Adipocyte (in vitro differentiated cells): Measurements from ENCODE around the gene TMEM154.
A peak's percentile ranks its signal among the peaks of the same experiment; 100 is the strongest.

Experiments
- DNase-seq: peaks from one replicate; pipeline ENCODE4 v3.0.0-alpha.2; 2015; ENCODE audit warnings: low read depth
- H3K27me3 ChIP-seq: replicated peaks from 2 replicates; pipeline ENCODE4 v1.7.0; 2013; ENCODE audit warnings: mild to moderate bottlenecking, low read length, moderate library complexity; ENCODE audit not compliant: control insufficient read depth, insufficient read depth
- H3K36me3 ChIP-seq: 2 replicates; pipeline ENCODE4 v1.7.0; 2013; ENCODE audit warnings: low read length, mild to moderate bottlenecking, moderate library complexity; ENCODE audit not compliant: control insufficient read depth, insufficient read depth, severe bottlenecking
- H3K4me1 ChIP-seq: 2 replicates; pipeline ENCODE4 v1.7.0; 2013; ENCODE audit warnings: mild to moderate bottlenecking, low read length, moderate library complexity; ENCODE audit not compliant: control insufficient read depth, insufficient read depth
- H3K4me3 ChIP-seq: 2 replicates; pipeline ENCODE4 v1.7.0; 2013; ENCODE audit warnings: mild to moderate bottlenecking, low read length, moderate library complexity
- H3K9ac ChIP-seq: 2 replicates; pipeline ENCODE4 v1.7.0; 2013; ENCODE audit warnings: mild to moderate bottlenecking, low read length, moderate library complexity
- H3K9me3 ChIP-seq: 2 replicates; pipeline ENCODE4 v1.7.0; 2013; ENCODE audit warnings: mild to moderate bottlenecking, low read length, moderate library complexity; ENCODE audit not compliant: control insufficient read depth

The TMEM154 gene

GRCh38 chr4:152679414-152680281, at the start of gene TMEM154:
TSS of gene TMEM154 (minus strand) at chr4:152679997. CDS start at chr4:152679933, 64 bp downstream.
- DNase-seq: peak; percentile 72
- H3K27me3 ChIP-seq: peaks cover 2% of the 10 kb centered on the region
- no peaks in the 10 kb centered on the region for H3K9me3 ChIP-seq
- H3K4me1 ChIP-seq: peaks cover 6% of the 10 kb centered on the region
- H3K36me3 ChIP-seq: no peaks in the 10 kb centered on the region
- peak within 1 kb of the TSS; percentile 81 for H3K9ac ChIP-seq
- H3K4me3 ChIP-seq: peak within 1 kb of the TSS; percentile 87

GRCh38 chr4:152729466-152729865, 49.7 kb upstream of the TMEM154 start:
- Histone ChIP-seq H3K4me3 (no peak overlapping the region), H3K36me3 (no peaks in the 10 kb centered on the region), H3K4me1 (no peaks in the 10 kb centered on the region), H3K9me3 (no peaks in the 10 kb centered on the region), H3K9ac (no peak overlapping the region), H3K27me3 (no peaks in the 10 kb centered on the region)
- peak; percentile 53 for DNase-seq

- no peaks in the 10 kb centered on the region for H3K4me1 ChIP-seq
- DNase-seq: no peak
- no peak overlapping the region for H3K9ac ChIP-seq
- H3K9me3 ChIP-seq: no peaks in the 10 kb centered on the region
- H3K27me3 ChIP-seq: no peaks in the 10 kb centered on the region
- no peak overlapping the region for H3K4me3 ChIP-seq
- no peaks in the 10 kb centered on the region for H3K36me3 ChIP-seq
These were observed 48.5 kb upstream of the TMEM154 start for GRCh38 chr4:152728343-152728742.

DNA sequence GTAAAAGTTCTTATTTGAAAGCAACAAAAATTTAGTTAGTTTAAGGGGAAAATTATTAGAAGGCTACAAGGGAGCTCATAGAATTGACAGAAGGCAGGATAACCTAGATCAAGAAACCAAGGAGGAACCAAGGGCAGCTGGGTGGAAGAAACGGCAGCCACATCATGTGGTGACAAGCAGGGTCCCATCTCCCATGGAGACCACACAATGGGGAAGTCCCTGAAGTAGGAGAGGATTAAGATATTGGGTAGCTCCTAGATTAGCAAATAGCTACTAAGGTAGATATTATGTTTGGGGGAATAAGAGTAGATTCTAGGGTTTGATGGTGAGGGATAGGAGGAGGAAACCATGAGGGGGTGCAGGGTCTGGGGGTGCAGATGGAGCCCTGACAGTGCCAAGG, 48.0 kb upstream of the TMEM154 start:
- no peak for DNase-seq
- H3K27me3 ChIP-seq: no peaks in the 10 kb centered on the region
- H3K36me3 ChIP-seq: no peaks in the 10 kb centered on the region
- no peak overlapping the region for H3K9ac ChIP-seq
- H3K9me3 ChIP-seq: no peaks in the 10 kb centered on the region
- H3K4me3 ChIP-seq: no peak overlapping the region
- no peaks in the 10 kb centered on the region for H3K4me1 ChIP-seq

GRCh38 chr4:152724494-152724893, 44.7 kb upstream of the TMEM154 start:
- no peak overlapping the region for H3K4me3 ChIP-seq
- no peak overlapping the region for H3K9ac ChIP-seq
- H3K27me3 ChIP-seq: peaks cover 9% of the 10 kb centered on the region
- H3K36me3 ChIP-seq: no peaks in the 10 kb centered on the region
- H3K4me1 ChIP-seq: no peaks in the 10 kb centered on the region
- no peaks in the 10 kb centered on the region for H3K9me3 ChIP-seq
- DNase-seq: no peak

DNA sequence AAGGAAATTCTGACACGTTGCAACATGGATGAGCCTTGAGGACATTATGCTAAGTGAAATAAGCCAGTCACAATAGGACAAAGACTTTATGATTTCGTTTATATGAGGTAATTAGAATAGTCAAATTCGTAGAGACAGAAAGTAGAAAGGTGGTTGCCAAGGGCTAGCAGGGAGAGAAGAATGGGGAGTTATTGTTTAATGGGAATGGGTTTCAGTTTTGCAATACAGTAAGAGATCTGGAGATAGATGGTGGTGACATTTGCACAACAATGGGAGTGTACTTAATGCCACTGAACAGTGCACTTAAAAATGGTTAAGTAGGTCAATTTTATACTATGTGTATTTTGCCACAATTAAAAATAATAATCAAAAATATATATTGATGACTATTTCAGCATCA, 43.4 kb upstream of the TMEM154 start:
- no peak for DNase-seq
- H3K36me3 ChIP-seq: no peaks in the 10 kb centered on the region
- no peaks in the 10 kb centered on the region for H3K4me1 ChIP-seq
- H3K9me3 ChIP-seq: no peaks in the 10 kb centered on the region
- no peak overlapping the region for H3K4me3 ChIP-seq
- H3K27me3 ChIP-seq: peaks cover 16% of the 10 kb centered on the region
- H3K9ac ChIP-seq: no peak overlapping the region

- no peaks in the 10 kb centered on the region for H3K36me3 ChIP-seq
- no peak for DNase-seq
- H3K4me3 ChIP-seq: peak overlapping the region; percentile 29
- no peaks in the 10 kb centered on the region for H3K4me1 ChIP-seq
- H3K27me3 ChIP-seq: peaks cover 16% of the 10 kb centered on the region
- peaks cover 3% of the 10 kb centered on the region for H3K9me3 ChIP-seq
- H3K9ac ChIP-seq: no peak overlapping the region
These were observed 40.2 kb upstream of the TMEM154 start for GRCh38 chr4:152719801-152720556.

- Histone ChIP-seq H3K27me3 (peaks cover 16% of the 10 kb centered on the region), H3K9ac (no peak overlapping the region), H3K9me3 (peaks cover 10% of the 10 kb centered on the region), H3K36me3 (no peaks in the 10 kb centered on the region), H3K4me1 (no peaks in the 10 kb centered on the region), H3K4me3 (no peak overlapping the region)
- no peak for DNase-seq
These were observed 39.5 kb upstream of the TMEM154 start for GRCh38 chr4:152719291-152719690.

DNA sequence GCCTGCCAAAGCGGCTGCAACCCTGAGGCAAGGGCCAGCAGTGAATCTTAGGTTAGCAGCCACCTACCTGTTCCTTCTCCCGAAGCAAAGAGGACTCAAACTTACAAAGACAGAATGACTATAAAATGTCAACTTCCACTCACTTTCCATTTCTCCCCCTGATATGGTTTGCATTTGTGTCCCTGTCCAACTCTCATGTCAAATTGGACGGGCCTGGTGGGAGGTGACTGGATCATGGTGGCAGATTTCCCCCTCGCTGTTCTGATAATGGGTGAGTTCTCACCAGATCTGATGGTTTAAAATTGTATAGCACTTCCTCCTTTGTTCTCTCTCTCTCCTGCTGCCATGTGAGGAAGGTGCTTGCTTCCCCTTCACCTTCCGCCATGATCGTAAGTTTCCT, 35.3 kb upstream of the TMEM154 start:
- Histone ChIP-seq H3K9ac (no peak overlapping the region), H3K36me3 (no peaks in the 10 kb centered on the region), H3K9me3 (peaks cover 16% of the 10 kb centered on the region), H3K4me1 (no peaks in the 10 kb centered on the region), H3K27me3 (peaks cover 8% of the 10 kb centered on the region), H3K4me3 (no peak overlapping the region)
- no peak for DNase-seq

DNA sequence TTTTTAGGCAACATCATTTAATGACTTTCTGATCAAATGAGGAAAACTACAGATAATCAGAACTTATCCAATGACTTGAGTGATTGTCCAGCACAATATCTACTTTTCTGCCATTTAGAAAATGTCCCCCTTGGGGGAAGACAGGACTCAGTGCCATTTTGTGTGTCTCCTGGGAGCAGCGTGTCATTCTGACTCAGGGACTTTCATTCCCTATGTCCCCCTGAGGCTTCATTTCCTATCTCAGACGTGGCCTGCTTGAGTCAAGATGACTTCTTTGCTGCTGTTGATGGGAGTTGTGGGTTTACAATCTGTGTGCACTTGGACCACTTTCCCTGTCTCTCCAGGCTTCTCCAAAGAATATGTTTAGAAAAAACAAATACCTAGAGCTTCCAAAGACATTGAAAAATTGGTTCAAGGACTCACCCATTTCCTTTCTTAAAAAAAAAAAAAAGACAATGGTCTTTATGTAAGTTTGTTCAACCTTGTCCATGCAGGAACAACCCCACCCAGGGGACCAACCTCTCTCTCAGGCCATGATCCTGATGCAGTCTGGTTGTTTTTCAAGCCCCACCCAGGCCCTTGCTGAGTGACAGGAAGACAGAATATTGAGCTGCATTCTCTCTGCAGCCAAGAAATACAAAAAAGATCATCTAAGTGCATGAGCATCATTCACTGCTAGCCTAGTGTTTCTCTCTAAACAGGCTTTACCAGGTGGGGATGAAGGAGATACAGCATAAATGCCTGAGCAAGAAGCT, 34.3 kb upstream of the TMEM154 start:
- Histone ChIP-seq H3K9ac (no peak overlapping the region), H3K36me3 (no peaks in the 10 kb centered on the region), H3K4me3 (no peak overlapping the region), H3K27me3 (peaks cover 4% of the 10 kb centered on the region), H3K9me3 (peaks cover 16% of the 10 kb centered on the region), H3K4me1 (no peaks in the 10 kb centered on the region)
- DNase-seq: no peak
